Spleen (tissue), 7 donors: ENCODE data around the gene RBM38.

Experiments
- CTCF ChIP-seq, 11 experiments: fragments of 200-600 bp in 7 of 11; fragments of 450-650 bp in 4 of 11; sonication (generic) in 4 of 11; IDR thresholded peaks in 8 of 11; conservative IDR thresholded peaks in 3 of 11; 1 replicate in 7 of 11; 2 replicates in 4 of 11; pipeline versions ENCODE4 v1.4.0 to v1.8.0; 2016 to 2021; ENCODE audit warnings: antibody characterized with exemption in 11 of 11, inconsistent platforms in 4 of 11, mild to moderate bottlenecking in 1 of 11
- POLR2A ChIP-seq, 3 donors: fragments of 450-650 bp; IDR thresholded peaks; one replicate each; pipeline ENCODE4 v1.5.1; 2017; ENCODE audit warnings: antibody characterized with exemption in 3 of 3, mild to moderate bottlenecking in 1 of 3
- donor health status: DM: no; HTN: no; CAD: no; lungs with moderate emphysema.
- donor health status: DM: no; HTN: no; CAD: no.
- donor health status: DM: no; HTN: no; CAD: no.

GRCh38 chr20:57408536-57409233 is 17.5 kb downstream of the RBM38 start:
- TF ChIP-seq CTCF (IDR thresholded peaks at IDR 0.05 in 8 of 11, conservative IDR thresholded peaks at IDR 0.05 in 3 of 11) (no peak), POLR2A (IDR thresholded peaks at IDR 0.05) (no peak)
